HepG2 (cell line): ENCODE results near the gene IL6ST.
"Not testable (repeated sequence)": the region's sequence is repeated elsewhere in the genome, so short reads cannot be mapped to it uniquely, and the experiment has no call there.

Source experiments
- EHMT2 ChIP-seq: fragments of 200-600 bp; sonication (generic); IDR thresholded peaks from 2 replicates; pipeline ENCODE4 v1.7.0; 2017; ENCODE audit warnings: antibody characterized with exemption, low read depth, low read length, borderline replicate concordance
- ETV6 ChIP-seq: sonication (generic); formaldehyde crosslinking; conservative IDR thresholded peaks from 2 replicates; pipeline ENCODE4 v1.4.0; 2020; ENCODE audit warnings: missing genetic modification reagents
- MED1 ChIP-seq: sonication (generic); formaldehyde crosslinking; IDR thresholded peaks from 2 replicates; pipeline ENCODE4 v1.4.0; 2020; ENCODE audit warnings: missing genetic modification reagents
- POLR2A ChIP-seq, 2 experiments: IDR thresholded peaks; 2 replicates each; pipeline ENCODE4 v1.6.1; 2011; ENCODE audit warnings: low read depth in 2 of 2, low read length in 2 of 2, mild to moderate bottlenecking in 1 of 2, moderate library complexity in 1 of 2; ENCODE audit not compliant: insufficient read depth in 1 of 2
- TBL1XR1 ChIP-seq: fragments of 150-350 bp; IDR thresholded peaks from 2 replicates; pipeline ENCODE4 v1.6.1; 2014; ENCODE audit warnings: borderline replicate concordance, low read length; ENCODE audit not compliant: partially characterized antibody
- ZIK1 ChIP-seq: sonication (generic); formaldehyde crosslinking; IDR thresholded peaks from 2 replicates; pipeline ENCODE4 v1.5.0; 2020; ENCODE audit warnings: mild to moderate bottlenecking, low read depth, missing genetic modification reagents, borderline replicate concordance
- ZNF256 ChIP-seq: sonication (generic); formaldehyde crosslinking; conservative IDR thresholded peaks from 2 replicates; pipeline ENCODE4 v1.4.0; 2020; ENCODE audit warnings: missing genetic modification reagents
- TF ChIP-seq, protein P1 (sequence below): sonication (generic); formaldehyde crosslinking; conservative IDR thresholded peaks from 2 replicates; pipeline ENCODE4 v1.4.0; 2020; ENCODE audit warnings: missing genetic modification reagents
- TF ChIP-seq, protein P2 (sequence below): sonication (generic); formaldehyde crosslinking; IDR thresholded peaks from 2 replicates; pipeline ENCODE4 v1.5.1; 2020; ENCODE audit warnings: missing genetic modification reagents, mild to moderate bottlenecking, borderline replicate concordance

DNA sequence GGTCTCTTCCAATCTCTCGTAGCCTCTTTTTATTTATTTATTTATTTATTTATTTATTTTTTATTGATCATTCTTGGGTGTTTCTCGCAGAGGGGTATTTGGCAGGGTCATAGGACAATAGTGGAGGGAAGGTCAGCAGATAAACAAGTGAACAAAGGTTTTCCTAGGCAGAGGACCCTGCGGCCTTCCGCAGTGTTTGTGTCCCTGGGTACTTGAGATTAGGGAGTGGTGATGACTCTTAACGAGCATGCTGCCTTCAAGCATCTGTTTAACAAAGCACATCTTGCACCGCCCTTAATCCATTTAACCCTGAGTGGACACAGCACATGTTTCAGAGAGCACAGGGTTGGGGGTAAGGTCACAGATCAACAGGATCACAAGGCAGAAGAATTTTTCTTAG lies 43.4 kb upstream of the IL6ST start:
- TF ChIP-seq, protein P1, sequence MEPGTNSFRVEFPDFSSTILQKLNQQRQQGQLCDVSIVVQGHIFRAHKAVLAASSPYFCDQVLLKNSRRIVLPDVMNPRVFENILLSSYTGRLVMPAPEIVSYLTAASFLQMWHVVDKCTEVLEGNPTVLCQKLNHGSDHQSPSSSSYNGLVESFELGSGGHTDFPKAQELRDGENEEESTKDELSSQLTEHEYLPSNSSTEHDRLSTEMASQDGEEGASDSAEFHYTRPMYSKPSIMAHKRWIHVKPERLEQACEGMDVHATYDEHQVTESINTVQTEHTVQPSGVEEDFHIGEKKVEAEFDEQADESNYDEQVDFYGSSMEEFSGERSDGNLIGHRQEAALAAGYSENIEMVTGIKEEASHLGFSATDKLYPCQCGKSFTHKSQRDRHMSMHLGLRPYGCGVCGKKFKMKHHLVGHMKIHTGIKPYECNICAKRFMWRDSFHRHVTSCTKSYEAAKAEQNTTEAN (CRISPR knock-in tag): not testable (repeated sequence)
- TF ChIP-seq, protein P2, sequence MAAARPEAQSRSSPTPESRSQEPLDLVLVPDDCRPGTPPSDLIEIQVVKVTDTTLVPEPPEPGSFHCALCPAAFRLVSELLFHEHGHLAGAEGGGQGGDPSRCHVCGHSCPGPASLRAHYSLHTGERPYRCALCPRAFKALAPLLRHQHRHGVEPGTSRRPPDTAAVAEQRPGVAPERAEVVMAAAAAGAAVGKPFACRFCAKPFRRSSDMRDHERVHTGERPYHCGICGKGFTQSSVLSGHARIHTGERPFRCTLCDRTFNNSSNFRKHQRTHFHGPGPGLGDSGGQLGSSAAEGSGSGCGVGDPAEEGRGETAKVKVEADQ: not testable (repeated sequence)
- not testable (repeated sequence) for TF ChIP-seq ZIK1 (CRISPR knock-in tag); MED1 (CRISPR knock-in tag); TBL1XR1; POLR2A (IDR thresholded peaks at IDR 0.05; ENCODE audit: insufficient read depth in 1 of 2, low read depth in 2 of 2, low read length in 2 of 2); EHMT2; ETV6 (CRISPR knock-in tag); ZNF256 (CRISPR knock-in tag)
